OCI-LY1 (cell line): Measurements from ENCODE around the gene DYNC1I1.

Experiments used
- CTCF ChIP-seq: fragments of 200-600 bp; sonication (generic), shearing (Covaris generic); IDR thresholded peaks from 2 replicates; pipeline ENCODE4 v1.5.1; 2017; ENCODE audit warnings: mild to moderate bottlenecking, antibody characterized with exemption, low read length, moderate library complexity, mixed read lengths
- EZH2 ChIP-seq: fragments of 200-600 bp; sonication (generic), shearing (Covaris generic); IDR thresholded peaks from 2 replicates; pipeline ENCODE4 v1.8.0; 2017; ENCODE audit warnings: borderline replicate concordance, mixed run types, mild to moderate bottlenecking, antibody characterized with exemption, low read length, moderate library complexity, mixed read lengths

DNA sequence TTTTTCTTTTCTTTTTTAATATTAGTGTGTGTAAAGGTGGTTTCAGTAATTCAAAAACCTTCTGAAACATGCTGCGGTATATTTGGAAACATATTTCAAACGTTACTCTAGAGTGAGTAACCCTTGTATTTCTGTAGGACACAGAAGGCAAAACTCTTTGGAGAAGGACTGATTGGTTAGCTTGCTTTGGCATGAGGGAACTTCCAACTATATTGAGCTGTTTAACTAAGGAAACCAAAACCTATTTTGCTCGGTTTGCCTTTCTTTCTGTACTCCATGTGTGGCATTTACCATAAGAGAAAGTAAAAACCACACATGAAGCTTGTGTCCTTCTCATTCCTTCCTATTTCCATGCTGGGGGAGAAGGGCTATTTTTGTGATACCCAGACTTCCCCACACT, 149.8 kb downstream of the DYNC1I1 start:
- no peak for TF ChIP-seq CTCF
- TF ChIP-seq EZH2, result no peak
